Right lobe of liver (tissue), 4 donors: ENCODE results near the gene SH3PXD2A.

Experiments
- POLR2A ChIP-seq: fragments of 450-650 bp; IDR thresholded peaks from one replicate; pipeline ENCODE4 v1.6.1; 2017; ENCODE audit warnings: antibody characterized with exemption, mild to moderate bottlenecking
- TF ChIP-seq, protein P1 (sequence below), 4 donors: fragments of 200-600 bp in 3 of 4; fragments of 450-650 bp in 1 of 4; IDR thresholded peaks; one replicate each; pipeline versions ENCODE4 v1.5.1 to v1.8.0; 2016 to 2022; ENCODE audit warnings: antibody characterized with exemption in 4 of 4, mild to moderate bottlenecking in 2 of 4
- donor health status: DM: no; HTN: no; CAD: no.
- donor health status: DM: no; HTN: no; CAD: no.
- donor health status: DM: no; HTN: yes; CAD: no.

DNA sequence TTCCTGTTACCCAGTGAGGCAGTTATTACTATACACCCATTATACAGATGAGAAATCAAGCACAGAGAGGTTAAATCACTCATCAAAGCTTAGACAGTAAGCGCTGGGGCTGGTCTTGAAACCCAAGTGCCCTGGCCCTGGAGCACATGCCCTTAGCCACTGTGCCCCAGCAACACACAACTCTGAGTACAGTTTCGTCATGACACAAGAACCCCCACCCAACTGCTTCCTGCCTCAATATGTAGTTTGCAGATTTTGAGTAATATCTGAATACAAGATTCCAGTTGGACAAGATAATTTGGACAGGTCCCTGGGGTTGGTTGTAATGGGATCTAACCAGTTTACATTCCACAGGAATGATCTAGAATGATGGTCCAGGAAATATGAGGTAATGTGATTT lies 62.8 kb downstream of the SH3PXD2A start:
- TF ChIP-seq, protein P1, sequence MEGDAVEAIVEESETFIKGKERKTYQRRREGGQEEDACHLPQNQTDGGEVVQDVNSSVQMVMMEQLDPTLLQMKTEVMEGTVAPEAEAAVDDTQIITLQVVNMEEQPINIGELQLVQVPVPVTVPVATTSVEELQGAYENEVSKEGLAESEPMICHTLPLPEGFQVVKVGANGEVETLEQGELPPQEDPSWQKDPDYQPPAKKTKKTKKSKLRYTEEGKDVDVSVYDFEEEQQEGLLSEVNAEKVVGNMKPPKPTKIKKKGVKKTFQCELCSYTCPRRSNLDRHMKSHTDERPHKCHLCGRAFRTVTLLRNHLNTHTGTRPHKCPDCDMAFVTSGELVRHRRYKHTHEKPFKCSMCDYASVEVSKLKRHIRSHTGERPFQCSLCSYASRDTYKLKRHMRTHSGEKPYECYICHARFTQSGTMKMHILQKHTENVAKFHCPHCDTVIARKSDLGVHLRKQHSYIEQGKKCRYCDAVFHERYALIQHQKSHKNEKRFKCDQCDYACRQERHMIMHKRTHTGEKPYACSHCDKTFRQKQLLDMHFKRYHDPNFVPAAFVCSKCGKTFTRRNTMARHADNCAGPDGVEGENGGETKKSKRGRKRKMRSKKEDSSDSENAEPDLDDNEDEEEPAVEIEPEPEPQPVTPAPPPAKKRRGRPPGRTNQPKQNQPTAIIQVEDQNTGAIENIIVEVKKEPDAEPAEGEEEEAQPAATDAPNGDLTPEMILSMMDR (IDR thresholded peaks at IDR 0.05) = no peak
- no peak for TF ChIP-seq POLR2A
